Stimulated activated CD4-positive, alpha-beta T cell treated with anti-CD3 and anti-CD28 coated beads, Interleukin-1b, Interleukin-23, amount 100 ng/mL, for 1 hour (primary cell): Measurements from ENCODE around the gene PPP1CA.
A peak's percentile ranks its signal among the peaks of the same experiment; 100 is the strongest.

Experiments used
- DNase-seq, 2 donors: peaks; one replicate each; pipeline ENCODE4 v3.0.0-alpha.2; 2020; ENCODE audit warnings: low read depth in 2 of 2

Gene PPP1CA

DNA sequence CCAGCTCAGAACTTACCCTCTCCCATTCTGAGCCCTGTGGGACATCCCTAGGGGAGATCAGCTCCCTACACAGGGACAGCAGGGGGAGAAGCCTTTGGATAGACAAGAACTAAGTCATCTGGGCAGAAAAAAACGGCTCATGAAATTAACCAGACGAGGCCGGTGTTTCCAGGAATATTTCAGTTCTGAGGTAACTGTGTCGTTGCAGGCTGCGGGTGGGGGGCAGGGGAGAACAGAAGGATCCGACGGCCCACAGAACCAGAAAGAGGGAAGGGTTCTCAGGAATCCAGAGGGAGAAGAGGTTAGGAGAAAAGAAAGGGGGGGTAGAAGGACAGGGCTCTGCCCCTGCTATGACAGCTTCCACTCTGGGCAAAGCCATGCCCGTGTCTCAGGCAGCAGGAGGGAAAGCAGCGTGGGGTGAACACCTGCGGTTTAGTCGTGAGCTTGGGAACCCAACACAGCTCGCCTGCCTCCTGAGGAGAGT, 31.8 kb downstream of the PPP1CA start:
- no peak for DNase-seq

GRCh38 chr11:67369275-67369674, 32.4 kb downstream of the PPP1CA start:
- DNase-seq: no peak

DNA sequence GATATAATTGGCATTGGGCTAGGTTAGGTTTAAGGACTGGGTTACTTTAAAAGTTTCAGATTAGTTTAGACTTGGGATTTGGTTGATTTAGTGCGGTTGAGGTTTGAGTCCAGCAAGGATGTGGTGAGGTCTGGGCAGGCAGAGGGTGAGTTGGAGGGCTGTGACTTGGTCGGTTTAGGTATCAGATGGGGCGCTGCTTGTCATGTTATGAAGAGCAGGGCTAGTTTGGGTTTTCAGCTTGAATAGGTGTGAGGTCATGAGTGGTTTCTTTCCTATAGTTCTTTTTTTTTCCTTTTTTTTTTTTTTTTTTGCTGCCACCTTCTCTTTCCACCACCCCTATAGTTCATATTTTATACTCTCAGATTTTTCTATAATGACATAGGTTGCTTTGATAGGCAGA, 33.0 kb downstream of the PPP1CA start:
- no peak for DNase-seq

- no peak for DNase-seq
Measured at GRCh38 chr11:67367761-67368227, 33.9 kb downstream of the PPP1CA start.

DNA sequence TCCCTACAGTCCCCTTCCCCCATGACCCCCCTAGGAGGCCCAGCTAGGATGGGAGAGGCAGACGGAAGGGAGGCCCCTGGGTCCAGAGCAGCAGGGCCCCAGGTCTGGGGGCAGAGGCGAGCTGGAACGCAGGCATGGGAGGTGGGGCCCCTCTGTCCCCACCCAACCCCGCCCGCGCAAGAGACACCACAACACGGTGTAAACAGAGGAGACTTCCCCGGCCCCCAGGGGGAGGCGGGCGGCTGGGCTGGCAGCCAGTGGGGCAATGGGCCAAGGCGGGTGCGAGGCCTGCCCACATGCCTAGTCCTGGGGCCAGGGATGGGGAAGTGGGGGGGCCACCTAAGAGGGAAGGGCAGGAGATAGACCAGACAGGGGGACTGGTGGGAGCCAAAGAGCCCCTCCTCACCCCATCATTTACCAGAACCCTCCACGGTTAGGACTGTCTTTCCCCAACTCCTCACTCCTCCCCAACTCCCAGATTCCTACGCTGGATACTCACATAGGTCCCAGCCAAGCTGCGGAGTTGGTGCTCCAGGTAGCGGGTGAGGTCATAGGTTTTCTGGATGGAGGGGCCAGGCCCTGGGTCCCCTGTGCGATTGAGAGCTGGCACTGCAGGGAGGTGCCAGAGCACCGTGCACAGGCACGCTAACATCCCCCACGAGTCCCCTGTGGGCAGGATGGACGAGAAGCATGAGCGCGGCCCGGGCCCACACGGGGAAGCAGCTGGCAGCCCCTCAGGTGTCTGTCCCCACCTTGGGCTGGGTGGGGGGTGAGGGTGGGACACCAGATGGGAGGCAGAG, 34.5 kb downstream of the PPP1CA start:
- no peak for DNase-seq

GRCh38 chr11:67366546-67366945, 35.1 kb downstream of the PPP1CA start:
- no peak for DNase-seq

- DNase-seq: no peak
Measured at GRCh38 chr11:67365736-67366444, 35.8 kb downstream of the PPP1CA start.

- no peak for DNase-seq
Measured at GRCh38 chr11:67364783-67365722, 36.6 kb downstream of the PPP1CA start.

DNA sequence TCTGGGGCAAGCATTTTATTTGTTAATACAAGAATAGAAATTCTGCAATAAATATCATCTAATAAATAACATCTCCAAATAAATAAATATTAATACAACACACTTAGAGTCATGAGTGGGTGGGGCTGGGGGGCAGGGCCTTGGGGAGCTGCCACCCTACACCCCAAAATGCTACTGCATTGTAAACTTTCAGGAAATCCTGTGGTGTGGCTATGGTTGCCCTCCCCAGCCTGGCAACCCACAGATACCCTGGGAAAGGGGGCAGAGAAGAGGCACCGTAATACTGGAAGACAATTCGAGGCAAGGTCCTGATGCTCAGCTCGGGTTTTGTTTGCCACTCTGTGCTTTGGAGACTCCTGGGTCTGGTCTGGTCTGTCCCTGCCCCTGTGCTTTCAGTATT, 37.5 kb downstream of the PPP1CA start:
- DNase-seq: no peak

- DNase-seq: no peak
Measured at GRCh38 chr11:67357831-67358670, 43.6 kb downstream of the PPP1CA start.

DNA sequence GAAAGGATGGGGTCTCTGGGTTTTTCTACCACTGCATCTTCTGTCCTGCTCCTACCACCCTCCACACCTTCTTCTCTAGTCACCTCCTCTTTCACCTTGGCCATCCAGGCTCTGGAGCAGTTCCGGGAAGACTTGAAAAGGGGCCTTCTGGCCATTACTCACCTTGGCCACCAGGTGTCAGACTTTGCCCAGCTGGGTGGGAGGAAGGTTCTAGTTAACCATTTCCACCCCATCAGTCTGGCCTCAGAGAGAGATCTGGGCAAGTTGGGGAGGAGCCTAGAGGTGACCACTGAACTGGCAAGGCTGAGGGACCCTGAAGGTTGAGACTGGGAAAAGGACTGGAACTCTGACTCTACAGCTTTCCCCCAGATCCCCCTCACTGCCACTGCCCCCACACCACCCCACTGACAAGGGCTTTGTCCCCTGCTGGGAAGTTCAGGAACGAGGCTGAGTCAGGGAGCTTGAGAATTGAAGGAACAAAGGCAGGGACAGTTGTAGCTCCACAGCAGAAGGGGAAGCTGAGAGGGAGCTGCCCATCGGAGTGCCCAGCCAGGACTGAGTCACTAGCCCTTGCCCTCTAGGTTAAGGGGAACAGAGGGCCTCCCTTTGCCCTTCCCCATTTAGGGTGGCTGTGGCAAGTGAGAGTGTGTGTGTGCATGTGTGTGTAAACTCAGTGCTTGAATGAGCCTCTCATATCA, 44.6 kb downstream of the PPP1CA start:
- peak in 1 of 2 donors; percentile 29 for DNase-seq

DNA sequence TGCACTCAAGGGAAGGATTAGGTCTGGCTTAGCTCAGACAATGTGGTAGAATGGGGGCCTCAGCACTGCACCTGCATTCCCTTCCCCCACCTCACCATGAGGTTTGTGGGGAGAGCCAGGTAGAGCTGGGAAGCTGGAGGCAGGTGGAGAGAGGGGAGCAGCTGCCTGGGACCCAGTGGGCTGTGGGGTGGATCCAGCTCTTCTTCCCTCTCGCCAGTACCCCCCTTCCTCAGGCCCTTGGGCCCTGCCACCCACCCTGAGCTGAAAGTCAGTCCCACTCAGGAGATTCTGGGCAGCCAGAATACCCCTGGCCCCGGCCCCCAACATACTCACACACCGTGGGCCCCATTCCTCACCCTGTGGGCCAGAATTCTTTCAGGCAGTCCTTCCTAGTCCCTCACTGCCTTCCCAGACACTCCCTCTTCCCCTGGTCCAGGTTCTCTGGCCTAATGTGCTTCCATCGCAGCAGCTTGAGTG, 45.2 kb downstream of the PPP1CA start:
- no peak for DNase-seq

- DNase-seq: no peak
Measured at GRCh38 chr11:67355794-67356386, 45.8 kb downstream of the PPP1CA start.

- DNase-seq: no peak
Measured at GRCh38 chr11:67355023-67355793, 46.5 kb downstream of the PPP1CA start.

DNA sequence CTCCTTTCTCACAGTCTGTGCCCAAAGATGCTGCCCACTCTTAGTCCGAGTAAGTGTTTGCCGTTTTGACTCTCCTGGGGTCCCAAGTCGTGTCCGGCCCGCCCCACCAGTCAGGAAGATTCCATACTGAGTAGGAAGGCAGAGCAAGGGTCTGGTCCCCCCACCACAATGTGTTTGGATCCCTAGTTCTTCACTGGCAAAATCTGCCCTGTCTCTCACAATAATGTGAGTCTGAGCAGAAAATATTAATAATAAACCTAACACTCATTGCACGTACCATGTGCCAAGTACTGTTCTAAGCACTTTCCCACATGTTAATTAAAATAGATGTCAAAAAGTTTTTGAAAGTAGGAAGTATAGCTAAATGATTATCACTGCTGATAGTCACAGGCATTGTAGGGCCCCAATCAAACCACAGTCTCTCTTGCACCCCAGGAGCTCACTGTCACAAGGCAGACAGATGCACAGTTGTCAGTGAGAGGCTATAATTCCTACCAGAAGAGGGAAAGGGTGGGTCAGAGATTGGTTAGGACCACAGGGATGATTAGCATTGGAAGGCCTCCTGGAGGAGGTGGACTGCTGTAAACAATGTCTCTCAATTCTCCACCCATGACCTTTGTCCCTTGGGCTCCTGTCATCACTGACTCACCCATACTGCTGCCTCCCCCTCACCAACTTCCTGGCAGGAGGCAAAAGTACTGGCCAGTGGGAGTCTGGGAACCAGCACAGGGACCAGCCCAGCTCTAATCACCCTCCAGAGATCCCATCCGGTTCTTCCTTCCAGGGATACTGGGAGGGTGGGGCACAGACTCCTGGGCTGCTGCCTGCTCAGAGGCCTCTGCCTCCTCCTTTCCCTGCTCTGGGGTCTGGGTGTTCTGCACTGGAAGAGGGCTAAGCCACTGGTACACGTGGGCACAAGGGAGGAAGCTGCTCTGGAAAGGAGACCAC, 47.3 kb downstream of the PPP1CA start:
- DNase-seq: no peak

GRCh38 chr11:67353317-67354074, 48.2 kb downstream of the PPP1CA start, which contains the start of gene POLD4:
POLD4 (minus strand) TSS chr11:67353546; CDS start chr11:67353399, 147 bp downstream.
- peak; percentile 89 to 94 for DNase-seq
